WTC11 (cell line): Measurements from ENCODE around the gene CSNK1G1. TPM values are rescaled to one million over a fixed set of nuclear protein-coding genes. Genes with fewer than 3 reads are reported as not detected.

Experiments used
- ATAC-seq: fragments of 200-7000 bp; cut with Tn5 transposase; 2 replicates; pipeline ENCODE4 v1.10.0; 2021; ENCODE audit warnings: mild to moderate bottlenecking, moderate library complexity
- CTCF ChIA-PET: fragments of 300-600 bp; sonication (Branson Sonifier 250); formaldehyde crosslinking; loops from one replicate; lab custom pipeline; 2021; ENCODE audit warnings: antibody characterized with exemption; lab: Charles Lee
- POLR2A ChIA-PET: fragments of 350-600 bp; sonication (Branson Sonifier 250); formaldehyde crosslinking; loops from one replicate; lab custom pipeline; 2021; ENCODE audit warnings: antibody characterized with exemption; lab: Charles Lee
- DNase-seq: peaks from one replicate; pipeline ENCODE4 v3.0.0; 2021; ENCODE audit warnings: low spot score
- H3K27ac Mint-ChIP-seq: 2 replicates; pipeline ENCODE4 v1.8.0; 2021; ENCODE audit warnings: mixed read lengths
- H3K27me3 Mint-ChIP-seq: 2 replicates; pipeline ENCODE4 v1.8.0; 2021; ENCODE audit warnings: low read depth, mild to moderate bottlenecking, moderate library complexity, mixed read lengths
- H3K36me3 Mint-ChIP-seq: 2 replicates; pipeline ENCODE4 v1.8.0; 2021; ENCODE audit warnings: mixed read lengths
- H3K4me1 Mint-ChIP-seq: 2 replicates; pipeline ENCODE4 v1.8.0; 2022; ENCODE audit warnings: mixed read lengths
- H3K4me3 Mint-ChIP-seq: 2 replicates; pipeline ENCODE4 v1.8.0; 2021; ENCODE audit warnings: mild to moderate bottlenecking, moderate library complexity, mixed read lengths
- H3K9me3 Mint-ChIP-seq: 2 replicates; pipeline ENCODE4 v1.8.0; 2021; ENCODE audit warnings: mixed read lengths
- ATF2 ChIP-seq: sonication (generic); formaldehyde crosslinking; IDR thresholded peaks from 2 replicates; pipeline ENCODE4 v1.8.1; 2022; ENCODE audit warnings: low read depth, missing genetic modification reagents, borderline replicate concordance
- FOXK1 ChIP-seq: sonication (generic); formaldehyde crosslinking; IDR thresholded peaks from 2 replicates; pipeline ENCODE4 v1.8.0; 2022; ENCODE audit warnings: mild to moderate bottlenecking, moderate library complexity, missing genetic modification reagents
- MLX ChIP-seq: sonication (generic); formaldehyde crosslinking; IDR thresholded peaks from 2 replicates; pipeline ENCODE4 v1.8.1; 2023; ENCODE audit warnings: mild to moderate bottlenecking, missing genetic modification reagents, moderate library complexity
- MXD4 ChIP-seq: fragments of 250-450 bp; sonication (Bioruptor Pico); IDR thresholded peaks from 2 replicates; pipeline ENCODE4 v1.8.0; 2021; ENCODE audit warnings: mild to moderate bottlenecking, moderate library complexity, borderline replicate concordance
- NFATC4 ChIP-seq: fragments of 250-450 bp; sonication (Bioruptor Pico); IDR thresholded peaks from 2 replicates; pipeline ENCODE4 v1.9.0; 2021; ENCODE audit warnings: mild to moderate bottlenecking
- NFE2L1 ChIP-seq: sonication (generic); formaldehyde crosslinking; IDR thresholded peaks from 2 replicates; pipeline ENCODE4 v1.8.1; 2023; ENCODE audit warnings: missing genetic modification reagents
- SP1 ChIP-seq: sonication (generic); formaldehyde crosslinking; conservative IDR thresholded peaks from 2 replicates; pipeline ENCODE4 v1.8.1; 2022; ENCODE audit warnings: missing genetic modification reagents
- TP53 ChIP-seq: sonication (generic); formaldehyde crosslinking; IDR thresholded peaks from 2 replicates; pipeline ENCODE4 v1.8.1; 2023; ENCODE audit warnings: mild to moderate bottlenecking, missing genetic modification reagents
- USF2 ChIP-seq: sonication (generic); formaldehyde crosslinking; IDR thresholded peaks from 2 replicates; pipeline ENCODE4 v1.8.1; 2023; ENCODE audit warnings: mild to moderate bottlenecking, missing genetic modification reagents, moderate library complexity
- ZBTB43 ChIP-seq: sonication (generic); formaldehyde crosslinking; IDR thresholded peaks from 2 replicates; pipeline ENCODE4 v1.8.1; 2023; ENCODE audit warnings: mild to moderate bottlenecking, missing genetic modification reagents
- total RNA-seq: library from RNA; stranded (reverse); gene quantifications from 3 replicates; pipeline ENCODE4 v1.2.3, GENCODE V29; 2021

Gene CSNK1G1
- total RNA-seq, 1 experiment from 2014 or later: 19.3 TPM

GRCh38 chr15:64117759-64118487 lies 238.1 kb downstream of the CSNK1G1 start:
- Mint-ChIP-seq H3K36me3 (peaks cover 27% of the 10 kb centered on the region), H3K4me1 (no peaks in the 10 kb centered on the region), H3K27ac (no peak overlapping the region), H3K4me3 (no peak overlapping the region), H3K27me3 (no peaks in the 10 kb centered on the region), H3K9me3 (no peaks in the 10 kb centered on the region)
- POLR2A ChIA-PET: no interaction called here
- ATAC-seq (no peak), DNase-seq (no peak)
- CTCF ChIA-PET: no interaction called here
- TF ChIP-seq NFATC4 (no peak), MXD4 (no peak), FOXK1 (CRISPR knock-in tag) (no peak), ATF2 (CRISPR knock-in tag) (no peak), USF2 (CRISPR knock-in tag) (no peak), MLX (CRISPR knock-in tag) (no peak), SP1 (CRISPR knock-in tag) (no peak), TP53 (no peak), ZBTB43 (no peak), NFE2L1 (no peak)

Other genes with a start within 250 kb of the CSNK1G1 start
- gene SNX22, start 204.4 kb downstream of the CSNK1G1 start, total RNA-seq: 5.9 to 6.1 TPM (median 5.9 TPM) in 3 replicates
- gene PPIB, start 193.2 kb downstream of the CSNK1G1 start, total RNA-seq: 469 to 495 TPM (median 485 TPM) in 3 replicates
- 27.2 to 41.6 TPM (median 41.5 TPM) in 3 replicates for gene PCLAF, start 25.3 kb upstream of the CSNK1G1 start, total RNA-seq
- gene TRIP4, start 31.7 kb upstream of the CSNK1G1 start, total RNA-seq: 12.9 to 15.7 TPM (median 15.4 TPM) in 3 replicates
- 45.9 to 47.4 TPM (median 46.3 TPM) in 3 replicates for gene ZNF609, start 104.4 kb upstream of the CSNK1G1 start, total RNA-seq